OCI-LY3 (cell line): Measurements from ENCODE around the gene CITED2.

Experiments
- H2AFZ ChIP-seq: fragments of 200-600, 300-600 bp; shearing (Covaris generic); 2 replicates; pipeline ENCODE4 v1.6.0; 2014; ENCODE audit warnings: antibody characterized with exemption, low read depth, low read length
- H3K27ac ChIP-seq: fragments of 200-600, 300-600 bp; sonication (generic); 2 replicates; pipeline ENCODE4 v1.5.1; 2014; ENCODE audit warnings: mild to moderate bottlenecking, low read length, moderate library complexity, mixed read lengths
- H3K27me3 ChIP-seq: fragments of 200-600, 300-600 bp; sonication (generic); 2 replicates; pipeline ENCODE4 v1.6.1; 2014; ENCODE audit warnings: low read depth, low read length, mixed read lengths
- H3K36me3 ChIP-seq: fragments of 200-600, 300-600 bp; sonication (generic); replicated peaks from 2 replicates; pipeline ENCODE3; 2014; ENCODE audit warnings: low read depth, low read length, mixed read lengths
- H3K4me1 ChIP-seq: fragments of 300-600, 200-600 bp; sonication (generic); 2 replicates; pipeline ENCODE4 v1.6.1; 2014; ENCODE audit warnings: low read length, mixed read lengths
- H3K4me2 ChIP-seq: fragments of 200-600, 300-600 bp; sonication (generic); 2 replicates; pipeline ENCODE4 v1.6.1; 2014; ENCODE audit warnings: low read length, mixed read lengths
- H3K4me3 ChIP-seq: fragments of 300-600, 200-600 bp; sonication (generic); 2 replicates; pipeline ENCODE4 v1.5.1; 2014; ENCODE audit warnings: antibody characterized with exemption, mild to moderate bottlenecking, low read length, moderate library complexity
- H3K79me2 ChIP-seq: fragments of 300-600, 200-600 bp; shearing (Covaris generic); 2 replicates; pipeline ENCODE4 v1.6.1; 2014; ENCODE audit warnings: mild to moderate bottlenecking, low read length, mixed read lengths
- H3K9ac ChIP-seq: fragments of 300-600, 200-600 bp; shearing (Covaris generic); 2 replicates; pipeline ENCODE4 v1.6.0; 2014; ENCODE audit warnings: mild to moderate bottlenecking, low read length, moderate library complexity
- H3K9me3 ChIP-seq: fragments of 200-600, 300-600 bp; shearing (Covaris generic); 2 replicates; pipeline ENCODE4 v1.6.1; 2014; ENCODE audit warnings: low read length, mixed read lengths; ENCODE audit not compliant: insufficient read depth
- H4K20me1 ChIP-seq: fragments of 200-600, 300-600 bp; sonication (generic); 2 replicates; pipeline ENCODE4 v1.6.1; 2016; ENCODE audit warnings: low read length, mixed read lengths; ENCODE audit not compliant: insufficient read depth
- CTCF ChIP-seq: fragments of 200-600, 300-600 bp; sonication (generic); IDR thresholded peaks from 2 replicates; pipeline ENCODE4 v1.5.1; 2014; ENCODE audit warnings: antibody characterized with exemption, low read length, low read depth
- EZH2phosphoT487 ChIP-seq: fragments of 200-600 bp; shearing (Covaris generic); IDR thresholded peaks from 2 replicates; pipeline ENCODE4 v1.6.1; 2018; ENCODE audit warnings: antibody characterized with exemption, mixed run types, low read depth

The CITED2 gene

GRCh38 chr6:139398658-139399057 lies 24.2 kb upstream of the CITED2 start:
- Histone ChIP-seq H3K36me3 (no peaks in the 10 kb centered on the region), H2AFZ (no peak overlapping the region), H3K9ac (no peak overlapping the region), H3K27me3 (no peaks in the 10 kb centered on the region), H3K4me2 (no peak overlapping the region), H3K27ac (no peak overlapping the region), H3K79me2 (no peaks in the 10 kb centered on the region), H3K4me3 (no peak overlapping the region), H4K20me1 (no peaks in the 10 kb centered on the region), H3K4me1 (peaks cover 8% of the 10 kb centered on the region), H3K9me3 (no peaks in the 10 kb centered on the region)
- TF ChIP-seq EZH2phosphoT487 (no peak), CTCF (no peak)

GRCh38 chr6:139395891-139396301 lies 21.4 kb upstream of the CITED2 start:
- Histone ChIP-seq H3K9me3 (no peaks in the 10 kb centered on the region), H4K20me1 (no peaks in the 10 kb centered on the region), H3K9ac (no peak overlapping the region), H3K4me2 (no peak overlapping the region), H3K27me3 (no peaks in the 10 kb centered on the region), H3K4me1 (peaks cover 26% of the 10 kb centered on the region), H2AFZ (no peak overlapping the region), H3K4me3 (no peak overlapping the region), H3K36me3 (no peaks in the 10 kb centered on the region), H3K79me2 (no peaks in the 10 kb centered on the region), H3K27ac (no peak overlapping the region)
- no peak for TF ChIP-seq EZH2phosphoT487
- no peak for TF ChIP-seq CTCF

GRCh38 chr6:139395371-139395770 lies 20.9 kb upstream of the CITED2 start:
- Histone ChIP-seq H3K27me3 (no peaks in the 10 kb centered on the region), H3K4me3 (no peak overlapping the region), H2AFZ (no peak overlapping the region), H3K36me3 (no peaks in the 10 kb centered on the region), H4K20me1 (no peaks in the 10 kb centered on the region), H3K4me2 (no peak overlapping the region), H3K79me2 (no peaks in the 10 kb centered on the region), H3K27ac (no peak overlapping the region), H3K9me3 (no peaks in the 10 kb centered on the region), H3K9ac (no peak overlapping the region), H3K4me1 (peaks cover 26% of the 10 kb centered on the region)
- TF ChIP-seq CTCF, result no peak
- TF ChIP-seq EZH2phosphoT487, result no peak

- Histone ChIP-seq H4K20me1 (no peaks in the 10 kb centered on the region), H3K36me3 (no peaks in the 10 kb centered on the region), H3K27ac (no peak overlapping the region), H3K79me2 (no peaks in the 10 kb centered on the region), H3K4me3 (no peak overlapping the region), H3K4me1 (peaks cover 26% of the 10 kb centered on the region), H3K27me3 (no peaks in the 10 kb centered on the region), H3K9me3 (no peaks in the 10 kb centered on the region), H3K9ac (no peak overlapping the region), H2AFZ (no peak overlapping the region), H3K4me2 (no peak overlapping the region)
- TF ChIP-seq CTCF (no peak), EZH2phosphoT487 (no peak)
Measured at GRCh38 chr6:139394027-139394649, 19.7 kb upstream of the CITED2 start.
